ENCODE data around the gene MAST3. TPM values are rescaled to one million over a fixed set of nuclear protein-coding genes. Genes with fewer than 3 reads are reported as not detected.

MAST3 gene
- total RNA-seq, 1 donor from 2014 or later = 13.4 TPM

GRCh38 chr19:18197941-18198340 is 100.4 kb downstream of the MAST3 start:
- Mint-ChIP-seq H3K9me3 (no peaks in the 10 kb centered on the region), H3K36me3 (ENCODE audit: low read depth) (no peaks in the 10 kb centered on the region), H3K4me1 (peaks cover 25% of the 10 kb centered on the region), H3K4me3 (peak overlapping the region; percentile 74), H3K27ac (ENCODE audit: unreplicated experiment) (no peak overlapping the region), H3K27me3 (ENCODE audit: low read depth) (peaks cover 3% of the 10 kb centered on the region)
- no peak for TF ChIP-seq CTCF (conservative IDR thresholded peaks at IDR 0.05)
- no peak for DNase-seq (ENCODE audit: low read depth, low spot score)

- Mint-ChIP-seq H3K9me3 (no peaks in the 10 kb centered on the region), H3K27ac (ENCODE audit: unreplicated experiment) (peak overlapping the region; percentile 39), H3K27me3 (ENCODE audit: low read depth) (peaks cover 5% of the 10 kb centered on the region), H3K36me3 (ENCODE audit: low read depth) (no peaks in the 10 kb centered on the region), H3K4me3 (peak overlapping the region; percentile 74), H3K4me1 (peaks cover 27% of the 10 kb centered on the region)
- DNase-seq (ENCODE audit: low read depth, low spot score) = no peak
- TF ChIP-seq CTCF (conservative IDR thresholded peaks at IDR 0.05) = no peak
Observed at GRCh38 chr19:18198374-18198773, 100.8 kb downstream of the MAST3 start.

Other genes with a start within 250 kb of the MAST3 start
- 1.3 and 1.6 TPM in 2 replicates for gene JAK3, start 249.8 kb upstream of the MAST3 start, total RNA-seq
- gene RPL18A, start 237.9 kb upstream of the MAST3 start, total RNA-seq = 2,184 and 2,260 TPM in 2 replicates
- not detected in 2 replicates for gene SLC5A5, start 225.8 kb upstream of the MAST3 start, total RNA-seq
- gene CCDC124, start 164.8 kb upstream of the MAST3 start, total RNA-seq = 122 and 126 TPM in 2 replicates
- gene KCNN1, start 130.7 kb upstream of the MAST3 start, total RNA-seq = 6.2 and 6.5 TPM in 2 replicates
- gene ARRDC2, start 89.6 kb upstream of the MAST3 start, total RNA-seq = 0.56 and 1.2 TPM in 2 replicates
- gene IL12RB1, start 10.8 kb upstream of the MAST3 start, total RNA-seq = not detected in 2 replicates
- 72.5 and 74.8 TPM in 2 replicates for gene PIK3R2, start 55.4 kb downstream of the MAST3 start, total RNA-seq
- gene IFI30, start 76.0 kb downstream of the MAST3 start, total RNA-seq = not detected in 2 replicates
- 16.9 and 17.2 TPM in 2 replicates for gene MPV17L2, start 95.4 kb downstream of the MAST3 start, total RNA-seq
- 9.2 and 9.9 TPM in 2 replicates for gene RAB3A, start 106.3 kb downstream of the MAST3 start, total RNA-seq
- 0.09 and 0.25 TPM in 2 replicates for gene PDE4C, start 128.7 kb downstream of the MAST3 start, total RNA-seq
- 2.2 and 2.5 TPM in 2 replicates for gene IQCN, start 176.7 kb downstream of the MAST3 start, total RNA-seq
- 73.6 and 85.1 TPM in 2 replicates for gene JUND, start 183.8 kb downstream of the MAST3 start, total RNA-seq
- gene LSM4, start 225.3 kb downstream of the MAST3 start, total RNA-seq = 283 and 292 TPM in 2 replicates
- 5.2 and 8.3 TPM in 2 replicates for gene PGPEP1, start 242.8 kb downstream of the MAST3 start, total RNA-seq